ENCODE results near the gene PHIP.

GRCh38 chr6:79057746-79058145, 20.3 kb downstream of the PHIP start:
- TF ChIP-seq MAX (IDR thresholded peaks at IDR 0.05; ENCODE audit: insufficient read depth, insufficient read length) (no peak), POLR2AphosphoS5 (IDR thresholded peaks at IDR 0.05; ENCODE audit: insufficient read depth, low read depth, low read length) (no peak), MYC (IDR thresholded peaks at IDR 0.05; ENCODE audit: low read depth, low read length) (no peak)
- TF ChIP-seq, protein P1, sequence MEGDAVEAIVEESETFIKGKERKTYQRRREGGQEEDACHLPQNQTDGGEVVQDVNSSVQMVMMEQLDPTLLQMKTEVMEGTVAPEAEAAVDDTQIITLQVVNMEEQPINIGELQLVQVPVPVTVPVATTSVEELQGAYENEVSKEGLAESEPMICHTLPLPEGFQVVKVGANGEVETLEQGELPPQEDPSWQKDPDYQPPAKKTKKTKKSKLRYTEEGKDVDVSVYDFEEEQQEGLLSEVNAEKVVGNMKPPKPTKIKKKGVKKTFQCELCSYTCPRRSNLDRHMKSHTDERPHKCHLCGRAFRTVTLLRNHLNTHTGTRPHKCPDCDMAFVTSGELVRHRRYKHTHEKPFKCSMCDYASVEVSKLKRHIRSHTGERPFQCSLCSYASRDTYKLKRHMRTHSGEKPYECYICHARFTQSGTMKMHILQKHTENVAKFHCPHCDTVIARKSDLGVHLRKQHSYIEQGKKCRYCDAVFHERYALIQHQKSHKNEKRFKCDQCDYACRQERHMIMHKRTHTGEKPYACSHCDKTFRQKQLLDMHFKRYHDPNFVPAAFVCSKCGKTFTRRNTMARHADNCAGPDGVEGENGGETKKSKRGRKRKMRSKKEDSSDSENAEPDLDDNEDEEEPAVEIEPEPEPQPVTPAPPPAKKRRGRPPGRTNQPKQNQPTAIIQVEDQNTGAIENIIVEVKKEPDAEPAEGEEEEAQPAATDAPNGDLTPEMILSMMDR (IDR thresholded peaks at IDR 0.05; ENCODE audit: extremely low read depth in 1 of 2, insufficient read depth in 1 of 2, low read depth in 1 of 2, low read length in 2 of 2): no peak

Data from endothelial cell of umbilical vein (primary cell).